HepG2 (cell line): ENCODE results near the gene IMPDH2. TPM values are rescaled to one million over a fixed set of nuclear protein-coding genes. Genes with fewer than 3 reads are reported as not detected.

ENCODE experiments used
- AGO1 ChIP-seq: fragments of 200-400 bp; formaldehyde crosslinking; IDR thresholded peaks from 2 replicates; pipeline ENCODE4 v1.6.1; 2017; ENCODE audit warnings: mild to moderate bottlenecking, low read depth, low read length, moderate library complexity; ENCODE audit not compliant: poor library complexity, severe bottlenecking
- CERS6 ChIP-seq: sonication (generic); formaldehyde crosslinking; IDR thresholded peaks from 2 replicates; pipeline ENCODE4 v1.5.0; 2020; ENCODE audit warnings: missing genetic modification reagents
- GATA4 ChIP-seq: sonication (generic); IDR thresholded peaks from 2 replicates; pipeline ENCODE4 v1.6.1; 2016; ENCODE audit warnings: antibody characterized with exemption, low read depth, borderline replicate concordance
- HNRNPLL ChIP-seq: fragments of 200-400 bp; formaldehyde crosslinking; IDR thresholded peaks from 2 replicates; pipeline ENCODE4 v1.6.1; 2017; ENCODE audit warnings: mild to moderate bottlenecking, low read depth, low read length; ENCODE audit not compliant: poor library complexity, severe bottlenecking
- JDP2 ChIP-seq: sonication (generic); formaldehyde crosslinking; IDR thresholded peaks from 2 replicates; pipeline ENCODE4 v1.8.1; 2022; ENCODE audit warnings: missing genetic modification reagents, borderline replicate concordance
- SNRNP70 ChIP-seq: fragments of 200-400 bp; formaldehyde crosslinking; IDR thresholded peaks from 2 replicates; pipeline ENCODE4 v1.6.1; 2017; ENCODE audit warnings: mild to moderate bottlenecking, low read depth, low read length, moderate library complexity
- TIGD3 ChIP-seq: sonication (generic); formaldehyde crosslinking; IDR thresholded peaks from 2 replicates; pipeline ENCODE4 v1.5.1; 2020; ENCODE audit warnings: mild to moderate bottlenecking, missing genetic modification reagents, borderline replicate concordance
- ZNF281 ChIP-seq: sonication (generic); formaldehyde crosslinking; IDR thresholded peaks from 2 replicates; pipeline ENCODE4 v1.4.0; 2020; ENCODE audit warnings: missing genetic modification reagents, borderline replicate concordance
- ZNF296 ChIP-seq: sonication (generic); formaldehyde crosslinking; conservative IDR thresholded peaks from 2 replicates; pipeline ENCODE4 v1.5.0; 2020; ENCODE audit warnings: mild to moderate bottlenecking, missing genetic modification reagents
- ZNF343 ChIP-seq: sonication (generic); formaldehyde crosslinking; IDR thresholded peaks from 2 replicates; pipeline ENCODE4 v1.4.0; 2020; ENCODE audit warnings: mild to moderate bottlenecking, missing genetic modification reagents
- ZNF746 ChIP-seq: sonication (generic); formaldehyde crosslinking; IDR thresholded peaks from 2 replicates; pipeline ENCODE4 v1.8.0; 2022; ENCODE audit warnings: mild to moderate bottlenecking, missing genetic modification reagents
- ZSCAN9 ChIP-seq: IDR thresholded peaks from 2 replicates; pipeline ENCODE4 v1.6.1; 2016; ENCODE audit warnings: borderline replicate concordance
- polyA plus RNA-seq, 8 experiments: library from polyadenylated mRNA; depleted of rRNA in 3 of 8; stranded (reverse) in 7 of 8; unstranded in 1 of 8; fragments of >200 nt; fragmentation: Illumina TruSeq in 4 of 8; extraction: Trizol in 4 of 8; gene quantifications; 2 replicates each; pipeline versions ENCODE4 v1.2.1 to v1.2.3, GENCODE V29; 2011 to 2016; ENCODE audit warnings: low read depth in 4 of 8, missing spikeins in 1 of 8, mixed read lengths in 1 of 8; ENCODE audit not compliant: insufficient read depth in 1 of 8
- total RNA-seq, 5 experiments: library from RNA; depleted of rRNA; stranded (reverse); fragments of >200 nt; fragmentation: Illumina TruSeq; extraction: Trizol; gene quantifications; 2 replicates each; pipeline ENCODE4 v1.2.3, GENCODE V29; 2016; ENCODE audit warnings: low read depth in 1 of 5
- TF ChIP-seq, protein P1 (sequence below): sonication (generic); formaldehyde crosslinking; IDR thresholded peaks from 2 replicates; pipeline ENCODE4 v1.5.0; 2020; ENCODE audit warnings: mild to moderate bottlenecking, missing genetic modification reagents, moderate library complexity
- TF ChIP-seq, protein P2 (sequence below): sonication (generic); formaldehyde crosslinking; conservative IDR thresholded peaks from 2 replicates; pipeline ENCODE4 v1.8.0; 2022; ENCODE audit warnings: mild to moderate bottlenecking, moderate library complexity, missing genetic modification reagents
- TF ChIP-seq, protein P3 (sequence below): sonication (generic); formaldehyde crosslinking; IDR thresholded peaks from 2 replicates; pipeline ENCODE4 v1.9.0; 2021; ENCODE audit warnings: missing genetic modification reagents, borderline replicate concordance

The IMPDH2 gene
- total and polyA plus RNA-seq, 2 of the 13 experiments (the other 11 are each of a cell fraction or from before 2014, with no cell fraction given), result 248 to 260 TPM

DNA sequence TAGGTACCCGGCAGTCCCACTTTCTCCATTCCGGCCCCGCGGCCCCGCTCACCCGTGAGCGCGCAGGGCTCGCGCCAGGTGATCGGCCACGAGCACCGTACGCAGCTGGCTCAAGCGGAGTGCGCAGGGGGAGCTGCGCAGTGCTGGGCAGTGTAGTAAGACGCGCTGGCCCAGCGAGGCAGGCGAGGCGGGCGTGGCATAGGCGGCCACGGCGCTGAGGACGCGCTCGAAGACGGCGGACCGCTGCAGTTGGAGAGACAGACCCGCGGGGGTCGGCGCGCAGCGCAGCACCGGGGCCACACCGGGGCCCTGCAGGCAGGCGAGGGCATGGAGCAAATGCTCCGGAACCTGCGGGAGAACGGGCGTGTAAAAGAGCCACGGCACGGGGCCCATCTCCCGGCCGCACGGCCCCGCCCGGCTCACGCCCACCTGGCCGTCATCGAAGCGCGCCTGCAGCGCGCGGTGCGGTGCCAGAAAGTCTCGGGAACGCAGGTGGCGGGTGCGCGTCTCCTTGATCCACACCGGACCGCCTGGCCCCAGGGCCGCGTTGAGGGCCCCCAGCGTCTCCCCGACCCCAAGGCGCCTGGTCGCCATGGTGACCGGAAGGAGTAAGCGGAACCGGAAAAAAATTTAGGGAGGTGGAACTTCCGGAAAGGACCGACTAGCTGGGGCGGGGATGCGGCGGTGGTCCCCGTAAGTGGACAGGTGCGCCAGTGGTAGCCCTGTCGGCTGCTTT is 11.1 kb downstream of the IMPDH2 start, which contains the start of gene DALRD3 (continued):
- TF ChIP-seq CERS6 (CRISPR knock-in tag), result 0 out of 2 replicates have a peak, but pooled peaks have one; percentile 58
- TF ChIP-seq SNRNP70, result no peak
- TF ChIP-seq, protein P1, sequence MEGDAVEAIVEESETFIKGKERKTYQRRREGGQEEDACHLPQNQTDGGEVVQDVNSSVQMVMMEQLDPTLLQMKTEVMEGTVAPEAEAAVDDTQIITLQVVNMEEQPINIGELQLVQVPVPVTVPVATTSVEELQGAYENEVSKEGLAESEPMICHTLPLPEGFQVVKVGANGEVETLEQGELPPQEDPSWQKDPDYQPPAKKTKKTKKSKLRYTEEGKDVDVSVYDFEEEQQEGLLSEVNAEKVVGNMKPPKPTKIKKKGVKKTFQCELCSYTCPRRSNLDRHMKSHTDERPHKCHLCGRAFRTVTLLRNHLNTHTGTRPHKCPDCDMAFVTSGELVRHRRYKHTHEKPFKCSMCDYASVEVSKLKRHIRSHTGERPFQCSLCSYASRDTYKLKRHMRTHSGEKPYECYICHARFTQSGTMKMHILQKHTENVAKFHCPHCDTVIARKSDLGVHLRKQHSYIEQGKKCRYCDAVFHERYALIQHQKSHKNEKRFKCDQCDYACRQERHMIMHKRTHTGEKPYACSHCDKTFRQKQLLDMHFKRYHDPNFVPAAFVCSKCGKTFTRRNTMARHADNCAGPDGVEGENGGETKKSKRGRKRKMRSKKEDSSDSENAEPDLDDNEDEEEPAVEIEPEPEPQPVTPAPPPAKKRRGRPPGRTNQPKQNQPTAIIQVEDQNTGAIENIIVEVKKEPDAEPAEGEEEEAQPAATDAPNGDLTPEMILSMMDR, result 0 out of 2 replicates have a peak, but pooled peaks have one; percentile 5
- TF ChIP-seq AGO1, result peak; percentile 98
- TF ChIP-seq, protein P2, sequence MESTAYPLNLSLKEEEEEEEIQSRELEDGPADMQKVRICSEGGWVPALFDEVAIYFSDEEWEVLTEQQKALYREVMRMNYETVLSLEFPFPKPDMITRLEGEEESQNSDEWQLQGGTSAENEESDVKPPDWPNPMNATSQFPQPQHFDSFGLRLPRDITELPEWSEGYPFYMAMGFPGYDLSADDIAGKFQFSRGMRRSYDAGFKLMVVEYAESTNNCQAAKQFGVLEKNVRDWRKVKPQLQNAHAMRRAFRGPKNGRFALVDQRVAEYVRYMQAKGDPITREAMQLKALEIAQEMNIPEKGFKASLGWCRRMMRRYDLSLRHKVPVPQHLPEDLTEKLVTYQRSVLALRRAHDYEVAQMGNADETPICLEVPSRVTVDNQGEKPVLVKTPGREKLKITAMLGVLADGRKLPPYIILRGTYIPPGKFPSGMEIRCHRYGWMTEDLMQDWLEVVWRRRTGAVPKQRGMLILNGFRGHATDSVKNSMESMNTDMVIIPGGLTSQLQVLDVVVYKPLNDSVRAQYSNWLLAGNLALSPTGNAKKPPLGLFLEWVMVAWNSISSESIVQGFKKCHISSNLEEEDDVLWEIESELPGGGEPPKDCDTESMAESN (CRISPR knock-in tag), result peak; percentile 83
- TF ChIP-seq TIGD3, result peak; percentile 45; the same call in 1 of the 2 replicates
- TF ChIP-seq ZSCAN9 (CRISPR knock-in tag), result 0 out of 2 replicates have a peak, but pooled peaks have one; percentile 37
- peak; percentile 98 for TF ChIP-seq HNRNPLL
- no peak; the same call in 1 of the 2 replicates for TF ChIP-seq JDP2
- TF ChIP-seq ZNF746, result no peak
- 0 out of 2 replicates have a peak, but pooled peaks have one; percentile 54 for TF ChIP-seq ZNF296 (CRISPR knock-in tag)
- TF ChIP-seq, protein P3, sequence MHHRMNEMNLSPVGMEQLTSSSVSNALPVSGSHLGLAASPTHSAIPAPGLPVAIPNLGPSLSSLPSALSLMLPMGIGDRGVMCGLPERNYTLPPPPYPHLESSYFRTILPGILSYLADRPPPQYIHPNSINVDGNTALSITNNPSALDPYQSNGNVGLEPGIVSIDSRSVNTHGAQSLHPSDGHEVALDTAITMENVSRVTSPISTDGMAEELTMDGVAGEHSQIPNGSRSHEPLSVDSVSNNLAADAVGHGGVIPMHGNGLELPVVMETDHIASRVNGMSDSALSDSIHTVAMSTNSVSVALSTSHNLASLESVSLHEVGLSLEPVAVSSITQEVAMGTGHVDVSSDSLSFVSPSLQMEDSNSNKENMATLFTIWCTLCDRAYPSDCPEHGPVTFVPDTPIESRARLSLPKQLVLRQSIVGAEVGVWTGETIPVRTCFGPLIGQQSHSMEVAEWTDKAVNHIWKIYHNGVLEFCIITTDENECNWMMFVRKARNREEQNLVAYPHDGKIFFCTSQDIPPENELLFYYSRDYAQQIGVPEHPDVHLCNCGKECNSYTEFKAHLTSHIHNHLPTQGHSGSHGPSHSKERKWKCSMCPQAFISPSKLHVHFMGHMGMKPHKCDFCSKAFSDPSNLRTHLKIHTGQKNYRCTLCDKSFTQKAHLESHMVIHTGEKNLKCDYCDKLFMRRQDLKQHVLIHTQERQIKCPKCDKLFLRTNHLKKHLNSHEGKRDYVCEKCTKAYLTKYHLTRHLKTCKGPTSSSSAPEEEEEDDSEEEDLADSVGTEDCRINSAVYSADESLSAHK (CRISPR knock-in tag), result no peak
- TF ChIP-seq ZNF281 (CRISPR knock-in tag), result no peak
- TF ChIP-seq GATA4, result no peak
- peak; percentile 77 for TF ChIP-seq ZNF343
